MCF 10A (cell line): ENCODE measurements around the gene PNMT. TPM values are rescaled to one million over a fixed set of nuclear protein-coding genes. Genes with fewer than 3 reads are reported as not detected.
"Not testable (repeated sequence)": the region's sequence is repeated elsewhere in the genome, so short reads cannot be mapped to it uniquely, and the experiment has no call there.

Experiments
- BruUV-seq: library from RNA; stranded (reverse); fragments of 400-500 nt; replicated peaks from 2 replicates; lab custom pipeline; 2021; lab: Mats Ljungman, UMichigan
- CTCF ChIA-PET: fragments of 300-600 bp; sonication (Branson Sonifier 250); formaldehyde crosslinking; extraction: SDS; loops from one replicate; lab custom pipeline; 2021; ENCODE audit warnings: antibody characterized with exemption, inconsistent platforms; lab: Yijun Ruan, JAX
- POLR2A ChIA-PET: fragments of 300-600, 350-650 bp; sonication (Branson Sonifier 250); formaldehyde crosslinking; extraction: SDS; loops from one replicate; lab custom pipeline; 2020; ENCODE audit warnings: antibody characterized with exemption, inconsistent platforms; lab: Yijun Ruan, JAX
- DNase-seq: peaks from one replicate; pipeline ENCODE4 v3.0.0-alpha.2; 2018; ENCODE audit not compliant: unreplicated experiment
- H3K27ac Mint-ChIP-seq: one replicate; pipeline ENCODE4 v1.8.0; 2022; ENCODE audit warnings: mild to moderate bottlenecking, low read depth, mixed read lengths; ENCODE audit not compliant: unreplicated experiment
- H3K27me3 Mint-ChIP-seq: one replicate; pipeline ENCODE4 v1.8.0; 2022; ENCODE audit warnings: mixed read lengths; ENCODE audit not compliant: insufficient read depth, unreplicated experiment
- H3K36me3 Mint-ChIP-seq: one replicate; pipeline ENCODE4 v1.8.0; 2022; ENCODE audit warnings: mild to moderate bottlenecking, moderate library complexity, mixed read lengths; ENCODE audit not compliant: insufficient read depth, unreplicated experiment
- H3K4me1 Mint-ChIP-seq: one replicate; pipeline ENCODE4 v1.8.0; 2022; ENCODE audit warnings: mixed read lengths; ENCODE audit not compliant: insufficient read depth, unreplicated experiment
- H3K4me3 Mint-ChIP-seq: one replicate; pipeline ENCODE4 v1.8.0; 2022; ENCODE audit warnings: mild to moderate bottlenecking, moderate library complexity, mixed read lengths; ENCODE audit not compliant: unreplicated experiment
- H3K9me3 Mint-ChIP-seq: one replicate; pipeline ENCODE4 v1.8.0; 2022; ENCODE audit warnings: mixed read lengths; ENCODE audit not compliant: unreplicated experiment
- intact Hi-C: fragments of 100-400 bp; cut with micrococcal nuclease; formaldehyde crosslinking; loops from 2 replicates; pipeline ENCODE4 v1.14.1; 2022
- total RNA-seq: library from RNA; stranded (reverse); gene quantifications from 2 replicates; pipeline ENCODE4 v1.2.3, GENCODE V29; 2022
- TF ChIP-seq, protein P1 (sequence below): fragments of 200-600 bp; IDR thresholded peaks from one replicate; pipeline ENCODE4 v1.8.0; 2022; ENCODE audit warnings: antibody characterized with exemption, mild to moderate bottlenecking; ENCODE audit not compliant: unreplicated experiment

The PNMT gene
- total RNA-seq, 1 experiment from 2014 or later: not detected

GRCh38 chr17:39709319-39709997 is 41.2 kb downstream of the PNMT start:
- intact Hi-C loops: no loop called here
- no peak for DNase-seq
- no TSS peak for BruUV-seq
- peaks cover 11% of the 10 kb centered on the region for H3K4me1 Mint-ChIP-seq
- TF ChIP-seq, protein P1, sequence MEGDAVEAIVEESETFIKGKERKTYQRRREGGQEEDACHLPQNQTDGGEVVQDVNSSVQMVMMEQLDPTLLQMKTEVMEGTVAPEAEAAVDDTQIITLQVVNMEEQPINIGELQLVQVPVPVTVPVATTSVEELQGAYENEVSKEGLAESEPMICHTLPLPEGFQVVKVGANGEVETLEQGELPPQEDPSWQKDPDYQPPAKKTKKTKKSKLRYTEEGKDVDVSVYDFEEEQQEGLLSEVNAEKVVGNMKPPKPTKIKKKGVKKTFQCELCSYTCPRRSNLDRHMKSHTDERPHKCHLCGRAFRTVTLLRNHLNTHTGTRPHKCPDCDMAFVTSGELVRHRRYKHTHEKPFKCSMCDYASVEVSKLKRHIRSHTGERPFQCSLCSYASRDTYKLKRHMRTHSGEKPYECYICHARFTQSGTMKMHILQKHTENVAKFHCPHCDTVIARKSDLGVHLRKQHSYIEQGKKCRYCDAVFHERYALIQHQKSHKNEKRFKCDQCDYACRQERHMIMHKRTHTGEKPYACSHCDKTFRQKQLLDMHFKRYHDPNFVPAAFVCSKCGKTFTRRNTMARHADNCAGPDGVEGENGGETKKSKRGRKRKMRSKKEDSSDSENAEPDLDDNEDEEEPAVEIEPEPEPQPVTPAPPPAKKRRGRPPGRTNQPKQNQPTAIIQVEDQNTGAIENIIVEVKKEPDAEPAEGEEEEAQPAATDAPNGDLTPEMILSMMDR: no peak
- no peak overlapping the region for H3K4me3 Mint-ChIP-seq
- CTCF ChIA-PET: interaction anchor here (0.9 to 2.4 kb wide), 3 partner anchors 9 to 88 kb away, joined by 4 to 8 read pairs (median 5); no protein-coding TSS in a partner anchor
- POLR2A ChIA-PET: interaction anchor here (0.6 to 1.4 kb wide), 2 partner anchors 9 to 21 kb away, joined by 3 to 5 read pairs; partner anchors contain the start of gene ERBB2
- H3K36me3 Mint-ChIP-seq: peaks cover 56% of the 10 kb centered on the region
- no peak overlapping the region for H3K27ac Mint-ChIP-seq
- no peaks in the 10 kb centered on the region for H3K9me3 Mint-ChIP-seq
- no peaks in the 10 kb centered on the region for H3K27me3 Mint-ChIP-seq

GRCh38 chr17:39709998-39710964 is 42.0 kb downstream of the PNMT start:
- TF ChIP-seq, protein P1: no peak
- H3K9me3 Mint-ChIP-seq: no peaks in the 10 kb centered on the region
- no TSS peak for BruUV-seq
- DNase-seq: no peak
- no peaks in the 10 kb centered on the region for H3K27me3 Mint-ChIP-seq
- no peak overlapping the region for H3K4me3 Mint-ChIP-seq
- peaks cover 64% of the 10 kb centered on the region for H3K36me3 Mint-ChIP-seq
- CTCF ChIA-PET: interaction anchor here (0.7 to 1.1 kb wide), 4 partner anchors 9 to 306 kb away, joined by 3 to 5 read pairs (median 4); no protein-coding TSS in a partner anchor
- POLR2A ChIA-PET: interaction anchor here (0.6 to 1.2 kb wide), 3 partner anchors 10 to 22 kb away, joined by 3 to 6 read pairs (median 3); partner anchors contain the start of genes ERBB2 and MIEN1
- no peak overlapping the region for H3K27ac Mint-ChIP-seq
- intact Hi-C loops: no loop called here
- peaks cover 5% of the 10 kb centered on the region for H3K4me1 Mint-ChIP-seq

DNA sequence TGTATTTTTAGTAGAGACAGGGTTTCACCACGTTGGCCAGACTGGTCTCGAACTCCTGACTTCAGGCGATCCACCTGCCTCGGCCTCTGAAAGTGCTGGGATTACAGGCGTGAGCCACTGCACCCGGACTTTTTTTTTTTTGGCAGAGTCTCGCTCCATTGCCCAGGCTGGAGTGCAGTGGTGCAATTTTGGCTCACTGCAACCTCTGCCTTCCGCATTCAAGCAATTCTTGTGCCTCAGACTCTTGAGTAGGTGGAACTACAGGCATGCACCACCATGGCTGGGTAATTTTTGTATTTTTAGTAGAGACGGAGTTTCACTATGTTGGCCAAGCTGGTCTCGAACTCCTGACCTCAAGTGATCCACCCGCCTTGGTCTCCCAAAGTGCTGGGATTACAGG is 42.8 kb downstream of the PNMT start:
- H3K36me3 Mint-ChIP-seq: peaks cover 67% of the 10 kb centered on the region
- H3K4me3 Mint-ChIP-seq, H3K27ac Mint-ChIP-seq, DNase-seq, intact Hi-C loops, H3K27me3 Mint-ChIP-seq, H3K4me1 Mint-ChIP-seq, H3K9me3 Mint-ChIP-seq, BruUV-seq: not testable (repeated sequence)
- ChIA-PET POLR2A (interaction anchor here (0.9 to 1.2 kb wide), 2 partner anchors 11 to 19 kb away, joined by 3 to 6 read pairs; partner anchors contain the start of genes ERBB2 and MIEN1), CTCF (interaction anchor here (0.6 to 1.1 kb wide), 5 partner anchors 10 to 305 kb away, joined by 3 to 5 read pairs (median 4); no protein-coding TSS in a partner anchor)

DNA sequence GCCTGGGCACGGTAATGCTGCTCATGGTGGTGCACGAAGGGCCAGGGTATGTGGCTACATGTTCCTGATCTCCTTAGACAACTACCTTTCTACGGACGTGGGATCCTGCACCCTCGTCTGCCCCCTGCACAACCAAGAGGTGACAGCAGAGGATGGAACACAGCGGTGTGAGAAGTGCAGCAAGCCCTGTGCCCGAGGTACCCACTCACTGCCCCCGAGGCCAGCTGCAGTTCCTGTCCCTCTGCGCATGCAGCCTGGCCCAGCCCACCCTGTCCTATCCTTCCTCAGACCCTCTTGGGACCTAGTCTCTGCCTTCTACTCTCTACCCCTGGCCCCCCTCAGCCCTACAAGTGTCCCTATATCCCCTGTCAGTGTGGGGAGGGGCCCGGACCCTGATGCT is 43.6 kb downstream of the PNMT start:
- no peaks in the 10 kb centered on the region for H3K27me3 Mint-ChIP-seq
- intact Hi-C loops: no loop called here
- no TSS peak for BruUV-seq

More for the DNA sequence above, 43.6 kb downstream of the PNMT start:
- POLR2A ChIA-PET: no interaction called here
- Mint-ChIP-seq H3K4me3 (no peak overlapping the region), H3K9me3 (no peaks in the 10 kb centered on the region), H3K36me3 (peaks cover 65% of the 10 kb centered on the region), H3K27ac (no peak overlapping the region), H3K4me1 (peaks cover 5% of the 10 kb centered on the region)
- TF ChIP-seq, protein P1: no peak
- no peak for DNase-seq
- CTCF ChIA-PET: no interaction called here
